Cardiac septum (tissue), 1 donor: ENCODE results near the gene FOXI1. TPM values are rescaled to one million over a fixed set of nuclear protein-coding genes. Genes with fewer than 3 reads are reported as not detected.
"Not testable (repeated sequence)": the region's sequence is repeated elsewhere in the genome, so short reads cannot be mapped to it uniquely, and the experiment has no call there.

ENCODE experiments used
- DNase-seq: peaks from one replicate; pipeline ENCODE4 v3.0.0-alpha.2; 2020; ENCODE audit warnings: low spot score
- intact Hi-C: fragments of 100-400 bp; cut with DNase I; formaldehyde crosslinking; loops from one replicate; pipeline ENCODE4 v1.14.0; 2022
- total RNA-seq: library from RNA; stranded (reverse); fragmentation: NEBNext Ultra II Directional; extraction: Animal tissue kit (Norgen Biotek cat#: 25700); gene quantifications from one replicate; pipeline ENCODE4 v1.2.1, GENCODE V29; 2021
- donor health status: DM: no; HTN: no; CAD: no.

FOXI1 gene
- total RNA-seq, 1 donor from 2014 or later, result not detected

DNA sequence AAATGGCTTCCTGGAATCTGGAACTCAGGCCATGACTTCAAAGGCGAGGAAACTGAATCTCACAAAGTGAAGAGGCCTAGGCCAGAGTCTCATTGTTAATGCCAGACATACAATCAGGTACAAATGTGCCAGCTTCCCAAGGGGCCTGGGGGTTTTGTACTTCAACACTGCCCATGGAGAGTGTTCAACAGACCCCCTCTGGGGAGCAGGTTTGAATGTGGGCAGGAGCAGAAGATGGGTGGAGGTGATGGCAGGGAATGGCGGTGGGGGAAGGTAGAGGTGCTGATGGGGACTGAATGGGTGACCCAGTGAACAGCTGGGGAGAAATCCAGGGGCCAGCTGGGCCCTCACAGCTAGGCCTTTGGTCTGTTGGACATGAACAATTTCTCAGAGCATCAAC lies 12.0 kb downstream of the FOXI1 start:
- no peak for DNase-seq
- intact Hi-C loops, result no loop called here

DNA sequence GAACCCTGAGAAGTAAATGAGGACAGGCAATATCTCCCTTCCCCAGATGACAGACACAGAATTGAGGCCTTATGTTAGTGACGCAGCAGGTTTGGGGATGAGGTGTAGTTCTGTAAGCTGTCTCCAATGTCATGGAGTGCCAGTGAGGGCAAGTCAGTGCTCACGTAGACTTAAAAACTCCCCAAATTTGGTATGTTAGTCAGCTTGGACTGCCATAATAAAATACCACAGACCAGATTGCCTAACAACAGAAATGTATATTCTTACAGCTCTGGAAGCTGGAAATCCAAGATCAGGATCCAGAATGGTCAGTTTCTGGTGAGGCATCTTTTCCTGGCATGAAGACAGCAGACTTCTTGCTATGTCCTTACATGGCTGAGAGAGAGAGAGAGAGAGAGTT lies 14.9 kb downstream of the FOXI1 start:
- intact Hi-C loops, result no loop called here

GRCh38 chr5:170121321-170121720 lies 15.6 kb downstream of the FOXI1 start:
- intact Hi-C loops, result no loop called here
- no peak for DNase-seq

More for the DNA sequence above, 14.9 kb downstream of the FOXI1 start:
- DNase-seq, result no peak

GRCh38 chr5:170126061-170126460 lies 20.4 kb downstream of the FOXI1 start:
- intact Hi-C loops, result no loop called here
- no peak for DNase-seq

DNA sequence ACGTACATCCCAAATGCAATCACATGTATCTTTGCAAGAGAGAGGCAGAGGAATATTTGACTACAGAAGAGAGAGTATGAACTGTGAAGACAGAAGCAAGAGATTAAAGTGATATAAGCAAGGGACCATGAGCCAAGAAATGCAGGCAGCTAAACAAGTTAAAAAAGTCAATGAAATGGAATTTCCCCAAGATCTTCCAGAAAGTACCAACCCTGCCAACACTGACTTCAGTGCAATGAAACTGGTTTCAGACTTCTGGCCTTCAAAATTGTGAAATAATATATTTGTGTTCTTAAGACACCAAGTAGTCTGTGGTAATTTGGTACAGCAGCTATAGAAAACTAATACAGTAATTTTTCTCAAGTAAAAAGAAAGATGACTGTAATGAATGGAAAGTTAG lies 20.9 kb downstream of the FOXI1 start:
- DNase-seq, result no peak
- intact Hi-C loops, result no loop called here

DNA sequence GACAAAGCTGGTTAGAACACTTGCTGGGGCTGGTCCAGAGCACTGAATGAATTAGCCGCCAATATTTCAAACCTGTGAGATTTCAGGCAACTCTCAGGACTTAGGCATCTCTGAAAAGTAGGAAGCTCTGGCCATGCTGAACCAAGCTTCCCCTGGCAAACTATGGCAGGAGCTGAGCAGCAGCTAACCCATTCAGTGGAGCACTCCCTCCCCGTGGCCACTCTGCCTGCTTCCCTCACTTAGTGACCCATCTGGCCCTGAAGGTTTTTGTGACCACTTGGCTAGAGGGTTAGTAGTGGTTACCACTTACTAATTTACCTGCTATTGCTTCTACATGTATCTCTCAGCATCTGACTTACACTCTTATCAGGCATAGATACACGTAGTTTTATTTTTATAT lies 25.5 kb downstream of the FOXI1 start:
- intact Hi-C loops, result no loop called here

GRCh38 chr5:170132269-170132975 lies 26.7 kb downstream of the FOXI1 start:
- intact Hi-C loops, result no loop called here
- DNase-seq, result no peak

More for the DNA sequence above, 25.5 kb downstream of the FOXI1 start:
- no peak for DNase-seq

- no peak for DNase-seq
These were observed 27.3 kb downstream of the FOXI1 start for GRCh38 chr5:170132976-170133448.

DNA sequence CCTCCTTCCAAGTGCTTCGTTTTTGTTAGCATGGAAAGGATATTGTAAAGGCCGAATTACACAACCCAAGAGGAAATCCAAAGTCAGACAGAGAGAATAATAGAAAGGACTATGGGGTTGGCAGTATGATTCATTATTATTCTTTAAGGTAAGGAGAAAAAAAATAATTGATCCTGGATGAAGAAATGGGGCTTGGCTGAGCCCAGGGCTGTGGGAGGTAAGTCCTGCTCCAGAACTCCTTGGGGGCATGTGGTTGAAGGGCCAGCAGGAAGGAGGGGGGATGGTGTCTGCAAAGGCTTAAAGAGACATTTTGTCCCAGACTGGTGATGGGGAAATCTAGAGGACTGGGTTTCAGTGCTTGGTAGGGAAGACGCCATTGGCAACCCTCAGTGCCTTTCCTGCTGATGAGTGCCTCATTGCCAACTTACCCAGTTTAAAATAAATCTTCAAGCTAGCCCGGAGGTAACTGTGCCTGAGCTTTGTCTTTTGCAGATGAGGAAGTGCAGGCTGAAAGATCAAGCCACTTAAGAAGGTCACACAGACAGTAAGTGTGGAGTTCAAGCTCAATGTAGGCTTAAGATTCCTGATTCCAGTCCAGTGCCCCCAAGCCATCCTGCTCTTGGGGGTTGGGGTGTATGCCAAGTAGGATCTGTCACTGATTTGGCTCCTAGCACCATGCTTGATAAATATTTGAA lies 30.2 kb downstream of the FOXI1 start:
- DNase-seq, result no peak
- intact Hi-C loops, result no loop called here

More at GRCh38 chr5:170132976-170133448, 27.3 kb downstream of the FOXI1 start:
- intact Hi-C loops, result no loop called here

- no peak for DNase-seq
- intact Hi-C loops, result no loop called here
These were observed 30.8 kb downstream of the FOXI1 start for GRCh38 chr5:170136506-170136905.

DNA sequence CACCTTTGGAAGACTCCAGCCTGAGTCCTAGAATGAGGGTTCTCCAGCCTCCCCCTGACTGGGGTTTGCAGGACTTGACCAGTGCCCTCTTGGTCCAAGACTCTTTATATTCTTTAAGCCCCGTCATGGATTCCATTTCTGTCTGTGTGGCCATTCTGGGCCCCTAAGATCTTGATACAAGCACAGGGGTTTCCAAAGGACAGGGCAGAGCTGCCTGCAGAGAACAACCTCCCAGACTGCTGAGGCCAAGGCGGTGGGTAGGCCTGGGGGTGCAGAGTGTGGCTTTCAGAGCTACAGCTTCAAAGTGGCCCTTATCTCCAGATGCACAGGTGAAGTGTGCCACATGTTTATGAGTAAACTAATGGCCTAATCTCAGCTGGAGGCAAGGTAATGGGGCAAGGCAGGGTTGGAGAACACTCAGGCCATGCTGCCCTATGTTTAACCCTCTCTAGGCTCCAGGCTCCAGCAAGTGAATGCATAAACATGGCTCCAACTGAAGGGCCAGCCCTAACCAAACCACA lies 32.1 kb downstream of the FOXI1 start:
- intact Hi-C loops, result no loop called here
- DNase-seq, result no peak

DNA sequence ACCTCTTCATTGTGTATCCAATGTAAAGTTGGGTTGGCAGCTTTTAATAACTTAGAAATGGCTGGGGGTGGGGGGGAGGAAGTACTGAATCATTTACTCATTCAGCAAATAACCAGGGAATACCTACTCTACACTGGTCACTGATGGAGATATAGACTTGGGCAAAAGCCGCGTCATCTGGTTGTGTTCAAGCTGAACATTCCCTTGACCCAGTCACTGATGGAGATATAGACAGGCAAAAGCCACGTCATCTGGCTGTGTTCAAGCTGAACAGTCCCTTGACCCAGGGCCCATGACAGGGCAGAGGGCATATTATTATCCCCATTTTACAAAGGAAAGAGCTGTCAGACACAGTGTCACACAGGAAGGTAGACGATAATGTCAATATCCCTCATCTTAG lies 32.6 kb downstream of the FOXI1 start:
- DNase-seq, result no peak
- intact Hi-C loops, result no loop called here

GRCh38 chr5:170139786-170140335 lies 34.2 kb downstream of the FOXI1 start:
- intact Hi-C loops, result no loop called here
- DNase-seq, result no peak

DNA sequence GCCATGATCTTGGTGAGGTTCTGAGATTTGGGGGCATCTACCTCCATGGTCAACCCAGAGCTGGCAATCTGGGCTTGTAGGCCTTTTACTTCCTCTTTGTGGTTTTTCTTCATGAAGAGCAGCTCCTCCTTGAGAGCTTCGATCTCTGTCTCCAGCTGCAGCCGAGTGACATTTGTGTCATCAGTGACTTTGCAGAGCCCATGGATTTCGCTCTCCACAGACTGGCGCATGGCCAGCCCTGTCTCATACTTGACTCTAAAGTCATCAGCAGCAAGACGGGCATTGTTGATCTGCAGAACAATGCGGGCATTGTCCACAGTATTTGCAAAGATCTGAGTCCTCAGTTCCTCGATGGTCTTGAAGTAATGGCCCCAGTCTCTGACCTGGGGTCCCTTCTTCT lies 35.5 kb downstream of the FOXI1 start:
- intact Hi-C loops, DNase-seq: not testable (repeated sequence)

DNA sequence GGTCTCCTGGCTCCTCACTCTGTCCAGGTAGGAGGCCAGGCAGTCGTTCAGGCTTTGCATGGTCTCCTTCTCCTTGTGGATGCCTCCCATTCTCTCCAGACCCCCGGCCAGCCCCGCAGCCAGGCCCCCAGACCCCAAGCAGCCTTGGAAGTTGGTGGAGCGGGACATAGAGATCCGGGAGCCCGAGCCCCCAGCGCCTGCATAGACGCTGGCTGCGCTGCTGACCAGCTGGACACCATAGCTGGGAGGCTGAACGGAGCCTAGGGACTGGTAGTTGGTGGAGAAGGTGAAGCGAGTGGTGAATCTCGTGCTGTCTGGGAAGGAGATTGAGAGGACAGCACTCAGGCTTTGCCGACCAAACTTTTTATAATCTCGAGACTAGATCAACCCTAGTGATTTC lies 35.9 kb downstream of the FOXI1 start:
- DNase-seq, result no peak

GRCh38 chr5:170142196-170142595 lies 36.5 kb downstream of the FOXI1 start:
- intact Hi-C loops, result no loop called here
- no peak for DNase-seq

More for the DNA sequence above, 35.9 kb downstream of the FOXI1 start:
- intact Hi-C loops, result no loop called here

DNA sequence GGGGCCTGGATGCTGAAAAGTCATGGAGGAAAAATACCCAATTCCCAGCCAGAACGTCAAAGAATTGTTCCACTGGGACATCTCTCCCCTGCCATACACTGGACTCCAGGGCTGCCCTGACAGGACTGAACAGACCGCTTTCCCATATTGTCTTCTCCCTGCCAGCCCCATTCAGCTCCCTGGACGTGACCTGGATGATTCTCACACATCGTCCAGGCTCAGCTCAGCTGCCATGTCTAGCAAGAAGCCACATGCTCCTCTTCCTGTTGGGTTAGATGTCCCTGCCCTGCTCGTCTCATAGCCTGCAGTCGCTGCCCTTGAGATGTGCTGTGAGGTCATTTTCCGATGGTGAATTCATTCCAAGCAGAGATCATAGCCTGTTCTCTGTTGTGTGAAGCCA lies 37.4 kb downstream of the FOXI1 start:
- DNase-seq, result no peak
- intact Hi-C loops, result no loop called here

GRCh38 chr5:170143710-170144109 lies 38.0 kb downstream of the FOXI1 start:
- intact Hi-C loops, result no loop called here
- DNase-seq, result no peak

- intact Hi-C loops, result no loop called here
- no peak for DNase-seq
These were observed 38.8 kb downstream of the FOXI1 start for GRCh38 chr5:170144286-170145023.

GRCh38 chr5:170145462-170145861 lies 39.8 kb downstream of the FOXI1 start:
- DNase-seq, result no peak
- intact Hi-C loops, result no loop called here
